Stimulated activated CD8-positive, alpha-beta memory T cell treated with anti-CD3 and anti-CD28 coated beads, Interleukin-7, amount 100 ng/mL, for 48 hours (primary cell): ENCODE data around the gene PHKA2.
"Not testable (repeated sequence)": the region's sequence is repeated elsewhere in the genome, so short reads cannot be mapped to it uniquely, and the experiment has no call there.

Source experiments
- DNase-seq, 2 donors: peaks; one replicate each; pipeline ENCODE4 v3.0.0-alpha.2; 2020; ENCODE audit warnings: low read depth in 1 of 2; ENCODE audit errors: extremely low read depth in 1 of 2

PHKA2 gene

GRCh38 chrX:18983666-18984380 is at the start of gene PHKA2:
PHKA2 (minus strand) TSS chrX:18984114; CDS start chrX:18983932, 182 bp downstream.
- peak; percentile 10 to 33 for DNase-seq

GRCh38 chrX:19030805-19031204 is 46.9 kb upstream of the PHKA2 start:
- no peak for DNase-seq

- no peak for DNase-seq
Measured at GRCh38 chrX:19028560-19028959, 44.6 kb upstream of the PHKA2 start.

GRCh38 chrX:19024366-19024765 is 40.5 kb upstream of the PHKA2 start:
- no peak for DNase-seq

- no peak for DNase-seq
Measured at GRCh38 chrX:19019996-19020395, 36.1 kb upstream of the PHKA2 start.

- DNase-seq = no peak
Measured at GRCh38 chrX:19017271-19017670, 33.4 kb upstream of the PHKA2 start.

- DNase-seq = not testable (repeated sequence)
Measured at GRCh38 chrX:19016614-19017013, 32.7 kb upstream of the PHKA2 start.

- no peak for DNase-seq
Measured at GRCh38 chrX:19007868-19008267, 24.0 kb upstream of the PHKA2 start.

- no peak for DNase-seq
Measured at GRCh38 chrX:19007011-19007410, 23.1 kb upstream of the PHKA2 start.

GRCh38 chrX:19005909-19006308 is 22.0 kb upstream of the PHKA2 start:
- no peak for DNase-seq

GRCh38 chrX:19003756-19004155 is 19.8 kb upstream of the PHKA2 start:
- no peak for DNase-seq

- DNase-seq = no peak
Measured at GRCh38 chrX:18998653-18999052, 14.7 kb upstream of the PHKA2 start.

GRCh38 chrX:18997916-18998315 is 14.0 kb upstream of the PHKA2 start:
- no peak for DNase-seq

GRCh38 chrX:18996536-18996935 is 12.6 kb upstream of the PHKA2 start:
- no peak for DNase-seq

GRCh38 chrX:18995221-18995620 is 11.3 kb upstream of the PHKA2 start:
- no peak for DNase-seq

GRCh38 chrX:18994713-18995112 is 10.8 kb upstream of the PHKA2 start:
- DNase-seq = no peak

- no peak for DNase-seq
Measured at GRCh38 chrX:18992829-18993228, 8.9 kb upstream of the PHKA2 start.

- DNase-seq = no peak
Measured at GRCh38 chrX:18985186-18985435, 1.2 kb upstream of the PHKA2 start.

- DNase-seq = peak; percentile 63 to 69
Measured at GRCh38 chrX:18984381-18985185, 669 bp upstream of the PHKA2 start.

- no peak for DNase-seq
Measured at GRCh38 chrX:18981124-18981807, 2.6 kb downstream of the PHKA2 start.

- not testable (repeated sequence) for DNase-seq
Measured at GRCh38 chrX:18980262-18980661, 3.7 kb downstream of the PHKA2 start.

GRCh38 chrX:18974993-18975392 is 8.9 kb downstream of the PHKA2 start:
- DNase-seq = no peak
